NCI-H524 (cell line): ENCODE results near the gene RAB5A.
"Not testable (repeated sequence)": the region's sequence is repeated elsewhere in the genome, so short reads cannot be mapped to it uniquely, and the experiment has no call there.

Source experiments
- DNase-seq, 2 experiments: peaks; one replicate each; lab custom pipeline; 2025; lab: John Stamatoyannopoulos, UW

The RAB5A gene

GRCh38 chr3:19946832-19947548, at the start of gene RAB5A:
Gene RAB5A, plus strand, starts transcription at chr3:19947097. Its CDS starts 3,802 bp downstream, at chr3:19950899.
- peak; percentile 96 for DNase-seq

GRCh38 chr3:19898721-19899120, 48.2 kb upstream of the RAB5A start:
- no peak for DNase-seq

GRCh38 chr3:19899264-19899663, 47.6 kb upstream of the RAB5A start:
- no peak for DNase-seq

- not testable (repeated sequence) for DNase-seq
These were observed 47.1 kb upstream of the RAB5A start for GRCh38 chr3:19899833-19900232.

GRCh38 chr3:19901337-19901736, 45.6 kb upstream of the RAB5A start:
- DNase-seq, result no peak

- no peak for DNase-seq
These were observed 45.0 kb upstream of the RAB5A start for GRCh38 chr3:19901918-19902317.

- no peak for DNase-seq
These were observed 43.2 kb upstream of the RAB5A start for GRCh38 chr3:19903649-19904048.

- no peak for DNase-seq
These were observed 39.4 kb upstream of the RAB5A start for GRCh38 chr3:19907523-19907922.

GRCh38 chr3:19911452-19911851, 35.4 kb upstream of the RAB5A start:
- DNase-seq, result no peak

- DNase-seq, result no peak
These were observed 29.7 kb upstream of the RAB5A start for GRCh38 chr3:19917167-19917566.

GRCh38 chr3:19920401-19921080, 26.4 kb upstream of the RAB5A start:
- no peak for DNase-seq

GRCh38 chr3:19931180-19931692, 15.7 kb upstream of the RAB5A start:
- DNase-seq, result no peak

GRCh38 chr3:19931767-19932188, 15.1 kb upstream of the RAB5A start:
- DNase-seq, result no peak

GRCh38 chr3:19932422-19932821, 14.5 kb upstream of the RAB5A start:
- DNase-seq, result no peak

- DNase-seq, result peak in 1 of 2 experiments; percentile 17
These were observed 12.8 kb upstream of the RAB5A start, which contains the start of gene EFHB for GRCh38 chr3:19934098-19934566. Gene EFHB, minus strand, starts transcription at chr3:19934217. Its CDS starts 199 bp downstream, at chr3:19934018.

- no peak for DNase-seq
These were observed 9.2 kb upstream of the RAB5A start for GRCh38 chr3:19937459-19938294.

GRCh38 chr3:19938295-19938627, 8.6 kb upstream of the RAB5A start:
- no peak for DNase-seq

- DNase-seq, result no peak
These were observed 6.3 kb upstream of the RAB5A start for GRCh38 chr3:19940643-19941042.

GRCh38 chr3:19945534-19945933, 1.4 kb upstream of the RAB5A start:
- DNase-seq, result no peak

GRCh38 chr3:19945969-19946831, 697 bp upstream of the RAB5A start:
- DNase-seq, result peak in 1 of 2 experiments; percentile 59

- peak; percentile 28 to 32 for DNase-seq
These were observed 790 bp downstream of the RAB5A start for GRCh38 chr3:19947549-19948225.
